ENCODE results near the gene SLC22A15. TPM values are rescaled to one million over a fixed set of nuclear protein-coding genes. Genes with fewer than 3 reads are reported as not detected.

The SLC22A15 gene
- total RNA-seq, 1 donor from 2014 or later = not detected

DNA sequence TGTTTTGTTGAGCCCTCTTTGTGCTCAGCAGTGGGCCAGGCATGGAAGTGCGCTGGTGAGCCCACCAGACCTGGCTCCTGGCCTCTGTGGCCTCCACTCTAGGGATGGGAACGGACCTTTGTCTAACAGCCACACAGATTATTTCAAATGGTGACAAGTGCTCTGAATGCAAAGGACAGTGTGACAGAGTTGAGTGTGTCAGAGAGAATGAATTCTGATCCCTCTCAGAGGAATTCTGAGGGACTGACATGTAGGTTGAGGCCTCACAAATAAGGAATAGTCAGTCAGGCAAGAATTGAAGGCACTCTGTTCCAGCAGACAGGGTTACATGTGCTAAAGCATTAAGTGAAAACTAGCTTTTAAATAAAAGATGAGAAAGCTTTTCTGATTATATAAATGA lies 123.6 kb downstream of the SLC22A15 start:
- no peak for DNase-seq (ENCODE audit: low read depth in 2 of 2)

GRCh38 chr1:116104667-116105066 lies 128.4 kb downstream of the SLC22A15 start:
- DNase-seq (ENCODE audit: low read depth in 2 of 2) = no peak

GRCh38 chr1:116105996-116106395 lies 129.7 kb downstream of the SLC22A15 start:
- no peak for DNase-seq (ENCODE audit: low read depth in 2 of 2)

DNA sequence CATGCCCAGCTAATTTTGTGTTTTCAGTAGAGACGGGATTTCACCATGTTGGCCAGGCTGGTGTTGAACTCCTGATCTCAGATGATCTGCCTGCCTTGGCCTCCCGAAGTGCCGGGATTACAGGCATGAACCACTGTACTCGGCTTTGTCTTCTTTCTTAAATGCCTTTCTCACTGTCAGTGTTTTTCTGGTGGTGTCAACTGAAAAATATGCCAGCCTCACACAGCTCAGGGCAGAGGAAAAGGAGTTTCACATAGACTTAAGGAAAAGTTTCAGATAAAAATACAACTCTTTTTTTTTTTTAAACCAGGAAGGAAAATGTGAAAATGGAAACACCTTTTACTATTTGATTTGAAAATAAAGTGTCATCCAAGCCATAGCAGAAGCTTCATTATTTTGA lies 130.3 kb downstream of the SLC22A15 start:
- no peak for DNase-seq (ENCODE audit: low read depth in 2 of 2)

GRCh38 chr1:116107371-116107770 lies 131.1 kb downstream of the SLC22A15 start:
- no peak for DNase-seq (ENCODE audit: low read depth in 2 of 2)

GRCh38 chr1:116110567-116111523 lies 134.5 kb downstream of the SLC22A15 start, which contains the start of gene MAB21L3:
MAB21L3 (plus strand) TSS chr1:116111399; CDS start chr1:116112616, 1,217 bp downstream.
- DNase-seq (ENCODE audit: low read depth in 2 of 2) = no peak

- no peak for DNase-seq (ENCODE audit: low read depth in 2 of 2)
Observed at GRCh38 chr1:116111524-116112021, 135.3 kb downstream of the SLC22A15 start.

DNA sequence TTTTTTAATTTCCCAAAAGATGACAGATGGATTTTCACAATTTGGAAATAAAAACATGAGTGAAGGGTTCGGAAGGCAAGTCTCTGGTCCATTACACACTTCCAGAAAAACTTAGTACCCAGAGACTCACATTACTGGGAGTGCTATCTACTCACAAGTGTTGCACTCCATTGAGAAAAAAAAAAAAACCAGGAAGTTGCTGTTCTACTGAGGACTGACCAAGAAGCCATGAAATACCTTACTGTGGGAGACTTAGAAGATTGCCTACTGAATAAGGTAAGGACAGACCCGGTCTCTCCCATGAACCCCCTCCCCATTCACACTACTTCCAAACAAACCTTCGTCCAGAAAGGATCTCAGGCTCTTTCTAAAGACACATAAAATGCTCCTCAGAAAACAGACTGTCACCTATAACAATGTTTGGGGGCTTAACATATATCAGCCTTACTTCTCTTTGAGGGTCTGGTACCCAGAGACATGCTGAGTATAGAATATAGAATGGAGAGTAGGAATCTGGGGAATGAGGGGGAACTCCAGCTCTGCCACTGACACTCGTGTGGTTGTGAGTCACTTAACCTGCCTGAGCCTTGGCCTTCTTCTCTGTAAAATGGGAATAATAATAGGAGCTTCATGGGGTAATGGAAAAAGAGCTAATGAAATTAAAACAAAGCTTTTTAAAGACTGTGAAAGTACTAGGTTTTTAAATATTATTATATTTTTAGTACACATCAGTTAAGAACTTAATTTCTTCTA lies 136.3 kb downstream of the SLC22A15 start:
- DNase-seq (ENCODE audit: low read depth in 2 of 2) = no peak

- DNase-seq (ENCODE audit: low read depth in 2 of 2) = no peak
Observed at GRCh38 chr1:116113615-116114014, 137.3 kb downstream of the SLC22A15 start.

DNA sequence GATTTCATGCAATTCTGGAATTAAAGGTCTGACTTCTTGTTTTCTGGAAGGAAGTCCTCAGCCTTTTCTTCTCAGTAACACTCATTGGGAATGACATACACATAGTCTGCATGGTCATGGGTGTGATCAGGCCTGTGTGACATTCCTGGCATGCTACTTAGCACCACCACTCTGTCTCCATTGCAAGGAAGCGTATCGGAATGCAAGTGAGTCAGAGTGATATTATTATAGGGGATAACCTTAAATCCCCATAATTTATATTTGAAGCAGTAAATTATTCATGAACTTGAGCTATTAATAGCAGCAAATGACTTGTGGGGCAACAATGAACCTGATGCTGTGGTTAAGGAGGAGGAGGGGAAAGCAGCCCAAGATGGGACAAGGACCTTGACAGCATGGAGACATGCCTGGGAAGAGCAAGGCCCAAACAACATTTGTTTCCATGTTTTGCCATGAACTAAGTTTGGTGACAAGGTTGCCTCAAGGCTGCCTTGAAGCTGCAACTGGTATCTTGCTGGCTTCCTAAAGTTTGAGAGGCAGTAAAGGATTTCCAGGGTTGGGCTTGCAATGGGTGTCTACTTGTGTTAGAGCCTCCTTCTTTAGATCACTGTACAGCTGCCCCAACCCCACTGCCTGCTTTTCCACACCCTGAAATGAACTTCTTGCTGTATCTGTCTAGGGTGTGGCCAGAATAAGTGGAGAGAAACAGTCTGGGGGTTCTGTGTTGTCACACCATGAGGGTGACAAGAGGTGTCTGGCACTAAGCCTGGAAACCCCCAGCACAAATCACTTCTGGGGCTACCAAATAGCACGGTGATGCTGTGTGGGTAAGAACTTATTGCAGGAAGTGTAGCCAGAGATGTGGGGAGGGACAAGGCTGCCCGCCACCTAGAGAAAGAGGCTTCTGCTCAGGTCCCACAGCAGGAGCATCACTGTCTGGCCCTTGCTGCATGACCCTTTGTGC lies 139.4 kb downstream of the SLC22A15 start:
- no peak for DNase-seq (ENCODE audit: low read depth in 2 of 2)

DNA sequence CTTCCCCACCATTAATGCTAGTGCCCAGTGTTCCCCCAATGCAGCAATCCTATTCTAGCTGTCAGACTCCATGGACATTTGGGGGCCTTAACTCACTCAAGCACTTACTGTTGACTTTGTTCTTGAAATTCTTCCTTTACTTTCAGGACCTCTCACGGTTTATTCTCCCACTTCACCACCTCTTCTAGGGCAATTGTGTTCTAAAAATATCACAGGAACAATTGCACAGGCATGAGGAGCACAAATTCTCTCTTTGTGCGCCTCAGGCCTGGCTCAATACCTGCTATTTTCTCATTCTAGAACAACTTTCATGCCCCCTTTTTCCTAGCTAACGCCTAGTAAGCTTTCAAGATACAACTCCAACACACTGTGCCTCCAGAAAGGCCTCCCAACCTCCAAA lies 142.2 kb downstream of the SLC22A15 start:
- no peak for DNase-seq (ENCODE audit: low read depth in 2 of 2)

Other genes starting within 250 kb of the SLC22A15 start
- not detected in 2 replicates for gene CASQ2, start 207.8 kb upstream of the SLC22A15 start, total RNA-seq
- under 0.01 TPM in 1 of 2 replicates, not detected in the other for gene NHLH2, start 135.4 kb upstream of the SLC22A15 start, total RNA-seq
- not detected in 2 replicates for gene MAB21L3, start 134.9 kb downstream of the SLC22A15 start, total RNA-seq